SK-N-SH (cell line): Measurements from ENCODE around the gene FMN2.

Experiments used
- RAD21 ChIP-seq: IDR thresholded peaks from 2 replicates; pipeline ENCODE4 v1.6.1; 2012; ENCODE audit warnings: mild to moderate bottlenecking, low read length
- YY1 ChIP-seq: IDR thresholded peaks from 2 replicates; pipeline ENCODE4 v1.4.0; 2012; ENCODE audit warnings: low read depth, mild to moderate bottlenecking

DNA sequence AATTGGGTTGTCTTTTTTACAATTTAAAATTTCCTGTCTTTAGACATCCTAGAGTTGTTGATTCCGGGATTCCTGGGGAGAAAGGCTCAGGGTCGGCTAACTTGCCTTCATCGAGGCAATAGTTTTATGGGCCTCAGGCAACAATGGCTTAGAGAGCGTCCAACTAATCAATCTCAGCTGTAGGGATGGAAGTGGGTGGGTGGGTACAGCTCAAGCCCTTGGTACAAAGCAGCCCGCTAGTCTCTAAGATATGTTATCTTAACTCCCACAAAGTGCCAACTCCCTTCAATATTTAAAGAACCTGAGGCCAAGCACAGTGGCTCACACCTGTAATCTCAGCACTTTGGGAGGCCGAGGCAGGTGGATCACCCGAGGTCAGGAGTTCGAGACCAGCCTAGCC lies 6.9 kb upstream of the FMN2 start:
- TF ChIP-seq RAD21: no peak
- TF ChIP-seq YY1: no peak
